H1 (cell line): ENCODE results near the gene RRM1. TPM values are rescaled to one million over a fixed set of nuclear protein-coding genes. Genes with fewer than 3 reads are reported as not detected.
"Not testable (repeated sequence)": the region's sequence is repeated elsewhere in the genome, so short reads cannot be mapped to it uniquely, and the experiment has no call there.

ENCODE experiments used
- CTCF ChIA-PET: fragments of 300-600 bp; sonication (Branson Sonifier 250); formaldehyde crosslinking; loops from one replicate; lab custom pipeline; 2021; ENCODE audit not compliant: partially characterized antibody; lab: Charles Lee
- POLR2A ChIA-PET: fragments of 300-600 bp; sonication (Branson Sonifier 250); formaldehyde crosslinking; loops from one replicate; lab custom pipeline; 2021; ENCODE audit warnings: inconsistent platforms; ENCODE audit not compliant: partially characterized antibody; lab: Charles Lee
- DNase-seq, 2 experiments: peaks; one replicate each; pipeline versions ENCODE4 v3.0.0 to v3.0.0-alpha.2; 2010 to 2022; ENCODE audit warnings: low spot score in 2 of 2, low read depth in 1 of 2, mixed read lengths in 1 of 2
- FAIRE-seq: peaks from 2 replicates; lab custom pipeline; 2011; peaks lifted over from hg19 to GRCh38; lab: Jason Lieb, UNC
- H2AFZ ChIP-seq: 2 replicates; pipeline ENCODE4 v1.8.1; 2012; ENCODE audit warnings: low read length, inconsistent platforms
- H2AK5ac ChIP-seq: 2 replicates; pipeline ENCODE4 v1.6.1; 2013; ENCODE audit warnings: low read depth, low read length
- H2BK120ac ChIP-seq: replicated peaks from 2 replicates; pipeline ENCODE3; 2013; ENCODE audit warnings: low read depth, low read length, inconsistent platforms
- H2BK12ac ChIP-seq: 2 replicates; pipeline ENCODE4 v1.6.1; 2013; ENCODE audit warnings: low read depth, low read length
- H2BK15ac ChIP-seq: 2 replicates; pipeline ENCODE4 v1.6.1; 2013; ENCODE audit warnings: low read length
- H2BK20ac ChIP-seq: 2 replicates; pipeline ENCODE4 v1.6.1; 2013; ENCODE audit warnings: low read length
- H2BK5ac ChIP-seq: 2 replicates; pipeline ENCODE4 v1.6.1; 2013; ENCODE audit warnings: low read depth, low read length
- H3K14ac ChIP-seq: 2 replicates; pipeline ENCODE4 v1.6.1; 2013; ENCODE audit warnings: inconsistent platforms; ENCODE audit not compliant: insufficient read length
- H3K18ac ChIP-seq: 2 replicates; pipeline ENCODE4 v1.6.1; 2013; ENCODE audit warnings: low read length; ENCODE audit errors: extremely low read depth
- H3K23ac ChIP-seq: 2 replicates; pipeline ENCODE4 v1.6.1; 2013; ENCODE audit warnings: inconsistent platforms; ENCODE audit not compliant: insufficient read length
- H3K23me2 ChIP-seq: 2 replicates; pipeline ENCODE4 v1.6.1; 2013; ENCODE audit warnings: low read depth, low read length
- H3K27ac ChIP-seq: 2 replicates; pipeline ENCODE4 v1.6.1; 2011; ENCODE audit warnings: low read depth, low read length, inconsistent platforms
- H3K27me3 ChIP-seq, 4 experiments: replicated peaks in 1 of 4; 1 replicate in 1 of 4; 2 replicates in 3 of 4; pipeline versions ENCODE4 v1.6.1 to v1.8.1; 2011 to 2013; ENCODE audit warnings: low read length in 3 of 4, mild to moderate bottlenecking in 3 of 4, inconsistent platforms in 2 of 4, mixed read lengths in 2 of 4, moderate library complexity in 1 of 4; ENCODE audit not compliant: control insufficient read depth in 3 of 4, insufficient read depth in 3 of 4; ENCODE audit errors: extremely low read depth in 1 of 4
- H3K36me3 ChIP-seq, 4 experiments: 2 replicates each; pipeline versions ENCODE4 v1.6.1 to v1.8.1; 2011 to 2013; ENCODE audit warnings: mild to moderate bottlenecking in 4 of 4, low read length in 3 of 4, moderate library complexity in 2 of 4, control low read depth in 1 of 4, inconsistent platforms in 1 of 4; ENCODE audit not compliant: insufficient read depth in 4 of 4, control insufficient read depth in 2 of 4
- H3K4ac ChIP-seq: replicated peaks from 2 replicates; pipeline ENCODE3; 2013; ENCODE audit warnings: low read length, low read depth, mixed read lengths, inconsistent platforms; ENCODE audit not compliant: insufficient read length
- H3K4me1 ChIP-seq, 4 experiments: replicated peaks in 1 of 4; 1 replicate in 1 of 4; 2 replicates in 3 of 4; pipeline versions ENCODE4 v1.6.1 to v1.8.1; 2011 to 2013; ENCODE audit warnings: low read length in 3 of 4, inconsistent platforms in 2 of 4, mixed read lengths in 1 of 4; ENCODE audit not compliant: insufficient read depth in 4 of 4, control insufficient read depth in 3 of 4
- H3K4me2 ChIP-seq, 2 experiments: 2 replicates each; pipeline versions ENCODE4 v1.6.1 to v1.8.1; 2011 to 2013; ENCODE audit warnings: low read depth in 2 of 2, low read length in 2 of 2, control low read depth in 1 of 2, inconsistent platforms in 1 of 2, mild to moderate bottlenecking in 1 of 2; ENCODE audit not compliant: insufficient read depth in 1 of 2
- H3K4me3 ChIP-seq, 4 experiments: fragments of 200-600, 300-600 bp in 1 of 4; sonication (generic), shearing (Covaris generic), sonication (Bioruptor Twin) in 1 of 4; 2 replicates each; pipeline versions ENCODE4 v1.5.1 to v1.8.1; 2011 to 2016; ENCODE audit warnings: low read length in 4 of 4, low read depth in 3 of 4, control low read depth in 2 of 4, inconsistent platforms in 2 of 4, mild to moderate bottlenecking in 2 of 4, mixed read lengths in 1 of 4, moderate library complexity in 1 of 4; ENCODE audit not compliant: insufficient read depth in 2 of 4; ENCODE audit errors: extremely low read depth in 1 of 4
- H3K56ac ChIP-seq: replicated peaks from 2 replicates; pipeline ENCODE3; 2013; ENCODE audit warnings: low read depth, mild to moderate bottlenecking, mixed read lengths, low read length, inconsistent platforms; ENCODE audit not compliant: insufficient read length
- H3K79me1 ChIP-seq: 2 replicates; pipeline ENCODE4 v1.6.1; 2013; ENCODE audit warnings: low read depth, low read length, control low read depth
- H3K79me2 ChIP-seq, 2 experiments: 2 replicates each; pipeline versions ENCODE4 v1.6.1 to v1.8.1; 2012 to 2013; ENCODE audit warnings: low read length in 2 of 2, mild to moderate bottlenecking in 2 of 2, inconsistent platforms in 1 of 2; ENCODE audit not compliant: insufficient read depth in 2 of 2, control insufficient read depth in 1 of 2
- H3K9ac ChIP-seq, 4 experiments: replicated peaks in 1 of 4; 1 replicate in 1 of 4; 2 replicates in 3 of 4; pipeline versions ENCODE4 v1.6.1 to v1.8.1; 2011 to 2013; ENCODE audit warnings: low read depth in 3 of 4, low read length in 3 of 4, control low read depth in 2 of 4, mild to moderate bottlenecking in 2 of 4, moderate library complexity in 2 of 4, inconsistent platforms in 1 of 4; ENCODE audit errors: extremely low read depth in 1 of 4
- H3K9me3 ChIP-seq, 2 experiments: 2 replicates each; pipeline versions ENCODE4 v1.6.1 to v1.8.1; 2012 to 2013; ENCODE audit warnings: mild to moderate bottlenecking in 2 of 2, moderate library complexity in 2 of 2, control low read depth in 1 of 2, inconsistent platforms in 1 of 2, low read depth in 1 of 2, low read length in 1 of 2, mixed read lengths in 1 of 2; ENCODE audit not compliant: insufficient read depth in 2 of 2
- H4K20me1 ChIP-seq, 2 experiments: replicated peaks in 1 of 2; 2 replicates each; pipeline versions ENCODE3 to v1.8.1; 2011 to 2013; ENCODE audit warnings: inconsistent platforms in 2 of 2, low read length in 2 of 2, mild to moderate bottlenecking in 1 of 2; ENCODE audit not compliant: insufficient read depth in 2 of 2, control insufficient read depth in 1 of 2
- H4K5ac ChIP-seq: 2 replicates; pipeline ENCODE4 v1.6.1; 2013; ENCODE audit warnings: low read length, low read depth, mixed read lengths, inconsistent platforms; ENCODE audit not compliant: insufficient read length
- H4K8ac ChIP-seq: 2 replicates; pipeline ENCODE4 v1.8.0; 2013; ENCODE audit warnings: mild to moderate bottlenecking, moderate library complexity, low read length, inconsistent platforms; ENCODE audit not compliant: insufficient read depth; ENCODE audit errors: extremely low read depth
- H4K91ac ChIP-seq: replicated peaks from 2 replicates; pipeline ENCODE3; 2013; ENCODE audit warnings: low read length, mixed read lengths, inconsistent platforms; ENCODE audit not compliant: insufficient read length
- WGBS, 2 experiments: shearing (Covaris generic) in 1 of 2; methylation state at CpG; one replicate each; pipeline versions ENCODE4 v1.1.6 to v1.1.7; 2013 to 2015; ENCODE audit warnings: low lambda C conversion rate in 2 of 2, mixed read lengths in 2 of 2, inconsistent platforms in 1 of 2, low coverage in 1 of 2, missing lambda C conversion rate in 1 of 2; ENCODE audit not compliant: insufficient replicate concordance in 2 of 2, insufficient coverage in 1 of 2, insufficient read length in 1 of 2; ENCODE audit errors: extremely low coverage in 1 of 2, missing lambda C conversion rate in 1 of 2; 5-methylcytosine and 5-hydroxymethylcytosine counted together
- polyA plus RNA-seq, 7 experiments: library from polyadenylated mRNA; depleted of rRNA in 3 of 7; stranded (reverse) in 5 of 7; unstranded in 2 of 7; fragments of >200 nt in 5 of 7; fragments of 200-250 nt in 2 of 7; gene quantifications; 1 replicate in 5 of 7; 2 replicates in 1 of 7; 4 replicates in 1 of 7; pipeline versions ENCODE4 v1.2.1 to v1.2.3, GENCODE V29; 2011 to 2013; ENCODE audit warnings: missing spikeins in 2 of 7, mixed read lengths in 2 of 7
- total RNA-seq: library from RNA; stranded (reverse); fragmentation: NEBNext Ultra II Directional; extraction: Animal tissue kit (Norgen Biotek cat#: 25700); gene quantifications from 2 replicates; pipeline ENCODE4 v1.2.1, GENCODE V29; 2021

The RRM1 gene
- total and polyA plus RNA-seq, 2 of the 8 experiments (the other 6 are each of a cell fraction or from before 2014, with no cell fraction given): 63.6 to 126 TPM

DNA sequence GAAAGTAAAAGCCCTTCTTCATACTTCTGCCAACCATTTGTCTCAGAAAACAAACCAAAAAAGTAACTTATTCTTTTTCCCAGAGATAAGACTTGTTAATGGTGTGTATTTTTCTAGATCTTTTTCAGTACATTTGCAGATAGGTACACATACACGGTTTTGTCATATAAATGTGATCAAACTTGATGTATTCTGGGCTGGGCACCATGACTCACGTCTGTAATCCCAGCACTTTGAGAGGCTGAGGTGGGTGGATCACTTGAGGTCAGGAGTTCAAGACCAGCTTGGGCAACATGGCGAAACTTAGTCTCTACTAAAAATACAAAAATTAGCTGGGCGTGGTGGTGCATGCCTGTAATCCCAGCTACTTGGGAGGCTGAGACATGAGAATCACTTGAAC lies 35.6 kb downstream of the RRM1 start:
- H2BK12ac ChIP-seq, CTCF ChIA-PET, H3K23ac ChIP-seq, H3K56ac ChIP-seq, H3K27ac ChIP-seq, H4K5ac ChIP-seq, H3K9me3 ChIP-seq, H4K91ac ChIP-seq, H2BK15ac ChIP-seq, H2BK120ac ChIP-seq, H4K8ac ChIP-seq, FAIRE-seq, POLR2A ChIA-PET, H3K27me3 ChIP-seq, H2BK5ac ChIP-seq, H4K20me1 ChIP-seq, H3K4me3 ChIP-seq, H3K4ac ChIP-seq, H3K79me2 ChIP-seq, H2BK20ac ChIP-seq, H3K9ac ChIP-seq, H3K4me2 ChIP-seq, H3K4me1 ChIP-seq, DNase-seq, H3K23me2 ChIP-seq, H3K14ac ChIP-seq, H2AK5ac ChIP-seq, H2AFZ ChIP-seq, H3K18ac ChIP-seq, H3K79me1 ChIP-seq: not testable (repeated sequence)
- H3K36me3 ChIP-seq: peaks cover 11 to 69% (median 38%) of the 10 kb centered on the region in 4 experiments; a peak in 7 of 8 replicates
- 90% methylated on average over 4 of the region's 4 CpGs; no CpG with 5 or more reads in 1 of the 2 experiments for WGBS, 2 experiments
